Endothelial cell of umbilical vein (primary cell): ENCODE results near the gene C8A. TPM values are rescaled to one million over a fixed set of nuclear protein-coding genes. Genes with fewer than 3 reads are reported as not detected.

Source experiments
- BruUV-seq: library from RNA; stranded (reverse); fragments of 400-500 nt; replicated peaks from 2 replicates; lab custom pipeline; 2021; lab: Mats Ljungman, UMichigan
- CTCF ChIA-PET: fragments of 300-600, 350-600 bp; sonication (Branson Sonifier 250); formaldehyde crosslinking; loops from one replicate; lab custom pipeline; 2021; ENCODE audit warnings: antibody characterized with exemption, inconsistent platforms; lab: Charles Lee
- POLR2A ChIA-PET: fragments of 300-600, 350-600 bp; sonication (Branson Sonifier 250); formaldehyde crosslinking; loops from one replicate; lab custom pipeline; 2021; ENCODE audit warnings: antibody characterized with exemption, inconsistent platforms; lab: Charles Lee
- DNase-seq: peaks from one replicate; pipeline ENCODE4 v3.0.0-alpha.2; 2011; ENCODE audit warnings: low read depth, low spot score
- FAIRE-seq: peaks from 2 replicates; lab custom pipeline; 2011; peaks lifted over from hg19 to GRCh38; lab: Jason Lieb, UNC
- H2AFZ ChIP-seq: 2 replicates; pipeline ENCODE4 v1.6.0; 2012; ENCODE audit warnings: low read depth, low read length, control low read depth, inconsistent platforms
- H3K27ac ChIP-seq: 2 replicates; pipeline ENCODE4 v1.5.1; 2011; ENCODE audit warnings: low read depth, mild to moderate bottlenecking, control low read depth, low read length, moderate library complexity; ENCODE audit not compliant: insufficient read depth
- H3K27me3 ChIP-seq, 2 experiments: 2 replicates each; pipeline versions ENCODE4 v1.6.0 to v1.6.1; 2011; ENCODE audit warnings: low read length in 2 of 2, mixed read lengths in 1 of 2; ENCODE audit not compliant: control insufficient read depth in 2 of 2, insufficient read depth in 2 of 2
- H3K36me3 ChIP-seq, 2 experiments: 2 replicates in 1 of 2; 3 replicates in 1 of 2; pipeline ENCODE4 v1.5.1; 2011; ENCODE audit warnings: low read length in 2 of 2, mild to moderate bottlenecking in 1 of 2, moderate library complexity in 1 of 2; ENCODE audit not compliant: control insufficient read depth in 2 of 2, insufficient read depth in 2 of 2; ENCODE audit errors: extremely low read depth in 1 of 2
- H3K4me1 ChIP-seq: 3 replicates; pipeline ENCODE4 v1.5.1; 2011; ENCODE audit warnings: mild to moderate bottlenecking, low read length; ENCODE audit not compliant: control insufficient read depth, insufficient read depth; ENCODE audit errors: extremely low read depth
- H3K4me2 ChIP-seq: 2 replicates; pipeline ENCODE4 v1.6.1; 2011; ENCODE audit warnings: low read length, control low read depth, mixed read lengths; ENCODE audit not compliant: insufficient read depth
- H3K4me3 ChIP-seq, 3 experiments: fragments of 200-600 bp in 1 of 3; sonication (generic), shearing (Covaris generic) in 1 of 3; replicated peaks in 1 of 3; 2 replicates each; pipeline ENCODE4 v1.5.1; 2011 to 2016; ENCODE audit warnings: control low read depth in 3 of 3, low read length in 3 of 3, mild to moderate bottlenecking in 2 of 3, inconsistent platforms in 1 of 3, low read depth in 1 of 3, moderate library complexity in 1 of 3; ENCODE audit not compliant: insufficient read depth in 1 of 3
- H3K79me2 ChIP-seq: 2 replicates; pipeline ENCODE4 v1.6.0; 2012; ENCODE audit warnings: low read length, inconsistent platforms; ENCODE audit not compliant: control insufficient read depth, insufficient read depth
- H3K9ac ChIP-seq: replicated peaks from 2 replicates; pipeline ENCODE3; 2011; ENCODE audit warnings: low read length, control low read depth; ENCODE audit not compliant: insufficient read depth; ENCODE audit errors: extremely low read depth
- H3K9me1 ChIP-seq: replicated peaks from 3 replicates; pipeline ENCODE4 v1.6.0; 2011; ENCODE audit warnings: mild to moderate bottlenecking, low read length; ENCODE audit not compliant: control insufficient read depth, insufficient read depth; ENCODE audit errors: extremely low read depth
- H3K9me3 ChIP-seq: replicated peaks from 2 replicates; pipeline ENCODE4 v1.5.1; 2012; ENCODE audit warnings: low read length, inconsistent platforms; ENCODE audit not compliant: control insufficient read depth, insufficient read depth
- H4K20me1 ChIP-seq: replicated peaks from 2 replicates; pipeline ENCODE3; 2011; ENCODE audit warnings: mild to moderate bottlenecking, low read length; ENCODE audit not compliant: control insufficient read depth, insufficient read depth; ENCODE audit errors: extremely low read depth
- CTCF ChIP-seq, 2 donors: IDR thresholded peaks; 1 replicate in 1 of 2; 2 replicates in 1 of 2; pipeline ENCODE4 v1.5.1; 2011; ENCODE audit warnings: low read length in 2 of 2, mild to moderate bottlenecking in 2 of 2, moderate library complexity in 2 of 2, control low read depth in 1 of 2, inconsistent platforms in 1 of 2, low read depth in 1 of 2; ENCODE audit not compliant: insufficient read depth in 1 of 2; ENCODE audit errors: extremely low read depth in 1 of 2
- EZH2 ChIP-seq: IDR thresholded peaks from 2 replicates; pipeline ENCODE4 v1.6.1; 2012; ENCODE audit warnings: borderline replicate concordance, low read depth, mild to moderate bottlenecking, moderate library complexity, low read length, inconsistent platforms; ENCODE audit not compliant: severe bottlenecking
- FOS ChIP-seq: IDR thresholded peaks from 2 replicates; pipeline ENCODE4 v1.6.1; 2011; ENCODE audit warnings: mild to moderate bottlenecking, low read length, moderate library complexity, borderline replicate concordance; ENCODE audit not compliant: insufficient read depth
- GATA2 ChIP-seq: IDR thresholded peaks from 2 replicates; pipeline ENCODE4 v1.7.0; 2011; ENCODE audit warnings: low read depth, mild to moderate bottlenecking, moderate library complexity, mixed read lengths, low read length; ENCODE audit not compliant: insufficient read length, insufficient read depth
- JUN ChIP-seq: IDR thresholded peaks from 2 replicates; pipeline ENCODE4 v1.6.1; 2011; ENCODE audit warnings: borderline replicate concordance, low read depth; ENCODE audit not compliant: insufficient read length, insufficient read depth
- MAX ChIP-seq: IDR thresholded peaks from 2 replicates; pipeline ENCODE4 v1.6.1; 2011; ENCODE audit not compliant: insufficient read depth, insufficient read length
- MYC ChIP-seq: IDR thresholded peaks from one replicate; pipeline ENCODE4 v1.6.1; 2011; ENCODE audit warnings: mild to moderate bottlenecking, low read depth, low read length
- POLR2A ChIP-seq: IDR thresholded peaks from 2 replicates; pipeline ENCODE4 v1.6.1; 2012; ENCODE audit warnings: low read depth, mild to moderate bottlenecking, control low read depth, low read length
- POLR2AphosphoS5 ChIP-seq: IDR thresholded peaks from 2 replicates; pipeline ENCODE4 v1.6.1; 2012; ENCODE audit warnings: low read depth, mild to moderate bottlenecking, control low read depth, low read length, moderate library complexity; ENCODE audit not compliant: insufficient read depth
- dilution Hi-C: fragments of 300-500 bp; cut with MboI; formaldehyde crosslinking; loops from one replicate; pipeline ENCODE4 v1.15.0; 2019; ENCODE audit warnings: low sequenced_read_pairs; ENCODE audit not compliant: extremely low pct_ligation_motif_present
- intact Hi-C: fragments of 100-400 bp; cut with micrococcal nuclease; formaldehyde crosslinking; loops from one replicate; pipeline ENCODE4 v1.10.0; 2022
- polyA plus RNA-seq, 4 experiments: library from polyadenylated mRNA; depleted of rRNA in 3 of 4; stranded (reverse) in 3 of 4; unstranded in 1 of 4; fragments of >200 nt; gene quantifications; 2 replicates each; pipeline versions ENCODE4 v1.2.1 to v1.2.3, GENCODE V29; 2011 to 2012; ENCODE audit warnings: missing spikeins in 1 of 4
- total RNA-seq: library from RNA; stranded (reverse); gene quantifications from 2 replicates; pipeline ENCODE4 v1.2.3, GENCODE V29; 2021

The C8A gene
- total and polyA plus RNA-seq, 2 donors (not counting 3 experiments of a cell fraction or from before 2014, with no cell fraction given): not detected

- H3K4me1 ChIP-seq: no peaks in the 10 kb centered on the region
- no TSS peak for BruUV-seq
- POLR2A ChIA-PET: no interaction called here
- H3K27ac ChIP-seq: no peak overlapping the region
- CTCF ChIA-PET: no interaction called here
- DNase-seq (no peak), FAIRE-seq (no peak)
- no peaks in the 10 kb centered on the region for H3K79me2 ChIP-seq
- H3K4me3 ChIP-seq: no peak overlapping the region
- dilution Hi-C loops: no loop called here
- H3K4me2 ChIP-seq: no peak overlapping the region
- H4K20me1 ChIP-seq: no peaks in the 10 kb centered on the region
- no peak overlapping the region for H3K9ac ChIP-seq
- TF ChIP-seq MYC: no peak
- no peak for TF ChIP-seq FOS
- TF ChIP-seq POLR2AphosphoS5: no peak
- no peak for TF ChIP-seq JUN
- TF ChIP-seq CTCF (IDR thresholded peaks at IDR 0.05; ENCODE audit: extremely low read depth in 1 of 2, insufficient read depth in 1 of 2, low read depth in 1 of 2, low read length in 2 of 2): no peak
- TF ChIP-seq GATA2: no peak
- TF ChIP-seq MAX: no peak
- TF ChIP-seq EZH2: no peak
- TF ChIP-seq POLR2A: no peak
- H3K27me3 ChIP-seq: no peaks in the 10 kb centered on the region
- intact Hi-C loops: no loop called here
- H2AFZ ChIP-seq: no peak overlapping the region
- H3K9me3 ChIP-seq: no peaks in the 10 kb centered on the region
- no peaks in the 10 kb centered on the region for H3K9me1 ChIP-seq
- H3K36me3 ChIP-seq: no peaks in the 10 kb centered on the region
Observed at GRCh38 chr1:56897150-56898004, 42.8 kb downstream of the C8A start.
